Subcutaneous abdominal adipose tissue (tissue), 5 donors: ENCODE data around the gene CFAP92.
A peak's percentile ranks its signal among the peaks of the same experiment; 100 is the strongest.
"Not testable (repeated sequence)": the region's sequence is repeated elsewhere in the genome, so short reads cannot be mapped to it uniquely, and the experiment has no call there.

Source experiments
- H3K27ac ChIP-seq: one replicate; pipeline ENCODE4 v1.7.0; 2013; ENCODE audit warnings: low read depth, mild to moderate bottlenecking, inconsistent platforms, low read length, moderate library complexity
- H3K27me3 ChIP-seq, 5 donors: one replicate each; pipeline ENCODE4 v1.7.0; 2013; ENCODE audit warnings: low read length in 5 of 5, inconsistent platforms in 1 of 5; ENCODE audit not compliant: control insufficient read depth in 5 of 5, insufficient read depth in 4 of 5
- H3K36me3 ChIP-seq, 5 donors: one replicate each; pipeline ENCODE4 v1.7.0; 2013; ENCODE audit warnings: low read length in 5 of 5; ENCODE audit not compliant: control insufficient read depth in 5 of 5, insufficient read depth in 5 of 5
- H3K4me1 ChIP-seq, 5 donors: one replicate each; pipeline ENCODE4 v1.7.0; 2013; ENCODE audit warnings: low read length in 5 of 5, mild to moderate bottlenecking in 3 of 5, moderate library complexity in 1 of 5; ENCODE audit not compliant: control insufficient read depth in 5 of 5, insufficient read depth in 5 of 5
- H3K4me3 ChIP-seq, 5 donors: one replicate each; pipeline ENCODE4 v1.7.0; 2013; ENCODE audit warnings: low read length in 5 of 5, low read depth in 1 of 5
- H3K9ac ChIP-seq, 5 donors: one replicate each; pipeline ENCODE4 v1.7.0; 2013; ENCODE audit warnings: low read length in 5 of 5, mild to moderate bottlenecking in 4 of 5, moderate library complexity in 3 of 5
- H3K9me3 ChIP-seq, 5 donors: one replicate each; pipeline ENCODE4 v1.7.0; 2013; ENCODE audit warnings: low read length in 5 of 5; ENCODE audit not compliant: control insufficient read depth in 5 of 5
- donor health status: healthy.
- donor health status: healthy.
- donor health status: healthy.
- donor health status: healthy.
- donor health status: healthy.

CFAP92 gene

GRCh38 chr3:128872744-128873143, 121.1 kb downstream of the CFAP92 start:
- Histone ChIP-seq H3K36me3 (no peaks in the 10 kb centered on the region), H3K27ac (no peak overlapping the region), H3K9ac (peak overlapping the region in 1 of 5 donors; percentile 10)

GRCh38 chr3:128872282-128872681, 121.6 kb downstream of the CFAP92 start:
- H3K9ac ChIP-seq, result peak overlapping the region in 1 of 5 donors; percentile 10
- H3K4me1 ChIP-seq, result peaks cover 0 to 13% (median 12%) of the 10 kb centered on the region in 5 donors
- no peaks in the 10 kb centered on the region for H3K27me3 ChIP-seq
- no peak overlapping the region for H3K27ac ChIP-seq
- H3K9me3 ChIP-seq, result no peaks in the 10 kb centered on the region
- H3K36me3 ChIP-seq, result no peaks in the 10 kb centered on the region
- no peak overlapping the region for H3K4me3 ChIP-seq

More at GRCh38 chr3:128872744-128873143, 121.1 kb downstream of the CFAP92 start:
- no peaks in the 10 kb centered on the region for H3K27me3 ChIP-seq
- no peak overlapping the region for H3K4me3 ChIP-seq
- no peaks in the 10 kb centered on the region for H3K9me3 ChIP-seq
- H3K4me1 ChIP-seq, result peaks cover 0 to 14% (median 13%) of the 10 kb centered on the region in 5 donors

- Histone ChIP-seq H3K9ac (no peak overlapping the region), H3K9me3 (no peaks in the 10 kb centered on the region), H3K27ac (no peak overlapping the region), H3K36me3 (no peaks in the 10 kb centered on the region), H3K4me1 (peaks cover 0 to 4% (median 0%) of the 10 kb centered on the region in 5 donors), H3K4me3 (no peak overlapping the region), H3K27me3 (no peaks in the 10 kb centered on the region)
Measured at GRCh38 chr3:128870347-128870746, 123.5 kb downstream of the CFAP92 start.

GRCh38 chr3:128867200-128868125, 126.4 kb downstream of the CFAP92 start:
- H3K4me1 ChIP-seq, result peaks cover 0 to 16% (median 9%) of the 10 kb centered on the region in 5 donors
- H3K27me3 ChIP-seq, result no peaks in the 10 kb centered on the region
- no peak overlapping the region for H3K27ac ChIP-seq
- no peaks in the 10 kb centered on the region for H3K36me3 ChIP-seq
- H3K4me3 ChIP-seq, result no peak overlapping the region
- no peaks in the 10 kb centered on the region for H3K9me3 ChIP-seq
- no peak overlapping the region for H3K9ac ChIP-seq

GRCh38 chr3:128864849-128865804, 128.7 kb downstream of the CFAP92 start:
- not testable (repeated sequence) for H3K27me3 ChIP-seq, H3K27ac ChIP-seq, H3K4me3 ChIP-seq, H3K36me3 ChIP-seq, H3K9ac ChIP-seq
- peaks cover 0 to 16% (median 9%) of the 10 kb centered on the region in 5 donors for H3K4me1 ChIP-seq
- H3K9me3 ChIP-seq, result peaks cover 2 to 14% (median 9%) of the 10 kb centered on the region in 5 donors

GRCh38 chr3:128864351-128864811, 129.5 kb downstream of the CFAP92 start:
- no peak overlapping the region for H3K4me3 ChIP-seq
- H3K9me3 ChIP-seq, result peaks cover 5 to 22% (median 17%) of the 10 kb centered on the region in 5 donors
- no peak overlapping the region for H3K9ac ChIP-seq
- H3K27ac ChIP-seq, result no peak overlapping the region
- H3K36me3 ChIP-seq, result no peaks in the 10 kb centered on the region
- no peaks in the 10 kb centered on the region for H3K27me3 ChIP-seq
- peaks cover 0 to 16% (median 9%) of the 10 kb centered on the region in 5 donors for H3K4me1 ChIP-seq

- Histone ChIP-seq H3K4me1 (peaks cover 0 to 16% (median 9%) of the 10 kb centered on the region in 5 donors), H3K36me3 (no peaks in the 10 kb centered on the region), H3K27me3 (no peaks in the 10 kb centered on the region), H3K9me3 (peaks cover 7 to 30% (median 25%) of the 10 kb centered on the region in 5 donors), H3K4me3 (no peak overlapping the region), H3K27ac (no peak overlapping the region), H3K9ac (no peak overlapping the region)
Measured at GRCh38 chr3:128863560-128863959, 130.3 kb downstream of the CFAP92 start.

GRCh38 chr3:128861491-128861890, 132.4 kb downstream of the CFAP92 start:
- no peaks in the 10 kb centered on the region for H3K27me3 ChIP-seq
- H3K9me3 ChIP-seq, result peaks cover 7 to 39% (median 30%) of the 10 kb centered on the region in 5 donors
- no peak overlapping the region for H3K4me3 ChIP-seq
- H3K27ac ChIP-seq, result no peak overlapping the region
- no peak overlapping the region for H3K9ac ChIP-seq
- no peaks in the 10 kb centered on the region for H3K36me3 ChIP-seq
- peaks cover 0 to 16% (median 9%) of the 10 kb centered on the region in 5 donors for H3K4me1 ChIP-seq
